GM18507 (cell line): ENCODE results near the gene AMBN.

Source experiments
- DNase-seq: peaks from one replicate; pipeline ENCODE4 v3.0.0; 2011; ENCODE audit warnings: low read depth; ENCODE audit not compliant: insufficient read length; ENCODE audit errors: extremely low spot score
- FAIRE-seq: peaks from 2 replicates; lab custom pipeline; 2011; peaks lifted over from hg19 to GRCh38; lab: Jason Lieb, UNC

AMBN gene

DNA sequence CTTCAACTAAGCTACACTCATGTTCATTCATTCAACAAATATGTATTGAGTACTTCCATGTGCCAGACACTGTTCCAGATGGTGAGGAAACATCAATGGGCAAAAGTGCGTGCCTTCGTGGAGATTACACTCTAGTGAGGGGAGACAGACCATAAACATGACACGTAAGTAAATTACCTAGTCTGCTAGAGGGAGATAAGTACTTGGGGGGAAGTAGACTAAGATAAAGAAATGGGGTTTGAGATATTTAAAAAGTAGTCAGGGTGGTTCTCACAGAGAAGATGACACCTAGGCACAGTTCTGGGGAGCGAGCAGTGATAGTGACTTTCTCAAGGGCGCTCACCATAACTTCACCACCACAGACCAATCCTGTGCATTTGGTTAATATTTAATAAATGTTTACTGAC lies 62.6 kb downstream of the AMBN start:
- FAIRE-seq = peak; percentile 12
- DNase-seq = no peak
